ENCODE measurements around the gene CEBPZ. TPM values are rescaled to one million over a fixed set of nuclear protein-coding genes. Genes with fewer than 3 reads are reported as not detected.
A peak's percentile ranks its signal among the peaks of the same experiment; 100 is the strongest.

CEBPZ gene
- total RNA-seq, 3 donors from 2014 or later = 37.9 to 51.1 (median 46.9) TPM

DNA sequence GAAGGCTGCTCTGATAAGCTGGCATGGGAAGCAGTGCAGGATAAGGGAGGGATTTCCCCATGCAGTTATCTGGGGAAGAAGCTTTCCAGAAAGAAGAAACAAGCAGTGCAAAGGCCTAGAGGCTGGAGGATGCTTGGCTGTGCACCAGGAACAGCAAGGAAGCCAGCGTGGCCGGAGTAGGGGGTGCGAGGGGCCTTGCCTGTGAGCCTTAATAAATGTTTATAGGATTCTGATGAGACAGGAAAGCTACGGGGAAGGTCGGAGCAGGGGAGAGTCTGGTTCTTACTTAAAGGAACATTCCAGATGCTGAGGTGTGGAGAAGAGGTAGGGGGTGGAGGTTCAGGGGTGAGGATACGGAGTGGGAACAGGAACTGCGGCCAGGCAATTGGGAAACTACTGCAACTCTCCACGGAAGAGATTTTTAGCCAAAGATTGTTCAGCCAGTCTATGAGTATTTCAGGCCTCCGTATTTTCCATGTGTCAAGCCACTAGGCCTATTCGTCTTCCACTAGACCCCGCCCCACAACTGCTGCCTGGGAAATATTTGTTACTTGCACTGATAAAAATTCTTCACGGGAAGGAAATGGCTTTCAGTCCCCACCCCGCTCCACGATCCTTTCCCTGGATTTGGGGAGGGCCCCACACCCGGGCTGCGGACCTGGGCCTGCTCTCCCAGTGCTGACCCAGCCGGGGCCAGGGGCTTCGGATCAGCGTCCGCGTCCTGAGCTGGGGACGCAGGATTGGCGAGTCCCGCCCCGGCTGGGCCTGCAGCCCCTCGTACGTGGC is 75.1 kb downstream of the CEBPZ start:
- no peaks in the 10 kb centered on the region for H3K27me3 ChIP-seq
- intact Hi-C loops (cut with DNase I; ENCODE audit: low total_unique reads) = no loop called here

DNA sequence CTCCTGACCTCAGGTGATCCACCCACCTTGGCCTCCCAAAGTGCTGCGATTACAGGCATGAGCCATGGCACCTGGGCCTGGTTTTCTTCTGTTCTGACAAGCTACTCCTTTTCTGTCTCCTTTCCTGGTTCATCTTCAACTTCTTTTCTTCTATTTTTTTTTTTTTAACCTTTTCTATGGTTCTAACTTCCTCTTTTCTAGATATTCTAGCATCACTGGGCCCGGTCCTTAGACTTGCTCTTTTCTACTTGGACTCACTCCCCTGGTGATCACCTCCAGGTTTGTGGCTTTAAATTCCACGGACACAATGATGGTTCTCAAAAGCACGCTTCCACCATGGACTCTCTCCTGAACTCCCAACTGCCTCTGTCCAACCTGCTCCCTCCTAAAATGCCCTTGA is 76.6 kb downstream of the CEBPZ start:
- Histone ChIP-seq H3K27me3 (no peaks in the 10 kb centered on the region), H3K4me3 (no peak overlapping the region), H3K9me3 (no peaks in the 10 kb centered on the region), H3K4me1 (peaks cover 0 to 5% of the 10 kb centered on the region in 2 donors), H3K27ac (no peak overlapping the region), H3K36me3 (no peaks in the 10 kb centered on the region)
- DNase-seq (ENCODE audit: low spot score in 2 of 2) = no peak
- TF ChIP-seq, protein P1, sequence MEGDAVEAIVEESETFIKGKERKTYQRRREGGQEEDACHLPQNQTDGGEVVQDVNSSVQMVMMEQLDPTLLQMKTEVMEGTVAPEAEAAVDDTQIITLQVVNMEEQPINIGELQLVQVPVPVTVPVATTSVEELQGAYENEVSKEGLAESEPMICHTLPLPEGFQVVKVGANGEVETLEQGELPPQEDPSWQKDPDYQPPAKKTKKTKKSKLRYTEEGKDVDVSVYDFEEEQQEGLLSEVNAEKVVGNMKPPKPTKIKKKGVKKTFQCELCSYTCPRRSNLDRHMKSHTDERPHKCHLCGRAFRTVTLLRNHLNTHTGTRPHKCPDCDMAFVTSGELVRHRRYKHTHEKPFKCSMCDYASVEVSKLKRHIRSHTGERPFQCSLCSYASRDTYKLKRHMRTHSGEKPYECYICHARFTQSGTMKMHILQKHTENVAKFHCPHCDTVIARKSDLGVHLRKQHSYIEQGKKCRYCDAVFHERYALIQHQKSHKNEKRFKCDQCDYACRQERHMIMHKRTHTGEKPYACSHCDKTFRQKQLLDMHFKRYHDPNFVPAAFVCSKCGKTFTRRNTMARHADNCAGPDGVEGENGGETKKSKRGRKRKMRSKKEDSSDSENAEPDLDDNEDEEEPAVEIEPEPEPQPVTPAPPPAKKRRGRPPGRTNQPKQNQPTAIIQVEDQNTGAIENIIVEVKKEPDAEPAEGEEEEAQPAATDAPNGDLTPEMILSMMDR (IDR thresholded peaks at IDR 0.05) = no peak
- no peak for TF ChIP-seq POLR2A (IDR thresholded peaks at IDR 0.05)
- intact Hi-C loops (cut with DNase I; ENCODE audit: low total_unique reads) = no loop called here

More for the DNA sequence above, 75.1 kb downstream of the CEBPZ start:
- Histone ChIP-seq H3K4me3 (peak overlapping the region; percentile 78 to 98 (median 94)), H3K36me3 (no peaks in the 10 kb centered on the region), H3K27ac (peak overlapping the region; percentile 91 to 94), H3K9me3 (no peaks in the 10 kb centered on the region), H3K4me1 (peaks cover 0 to 5% of the 10 kb centered on the region in 2 donors)
- peak in 1 of 2 donors; percentile 42 for DNase-seq (ENCODE audit: low spot score in 2 of 2)
- TF ChIP-seq POLR2A (IDR thresholded peaks at IDR 0.05) (no peak), POLR2AphosphoS5 (IDR thresholded peaks at IDR 0.05) (no peak)
- TF ChIP-seq, protein P1 (IDR thresholded peaks at IDR 0.05) = no peak

- H3K36me3 ChIP-seq = no peaks in the 10 kb centered on the region
- no peaks in the 10 kb centered on the region for H3K27me3 ChIP-seq
- peaks cover 0 to 5% of the 10 kb centered on the region in 2 donors for H3K4me1 ChIP-seq
- intact Hi-C loops (cut with DNase I; ENCODE audit: low total_unique reads) = no loop called here
- DNase-seq (ENCODE audit: low spot score in 2 of 2) = no peak
- no peaks in the 10 kb centered on the region for H3K9me3 ChIP-seq
- no peak for TF ChIP-seq POLR2A (IDR thresholded peaks at IDR 0.05)
- TF ChIP-seq POLR2AphosphoS5 (IDR thresholded peaks at IDR 0.05) = no peak
- TF ChIP-seq, protein P1 (IDR thresholded peaks at IDR 0.05) = no peak
- H3K27ac ChIP-seq = no peak overlapping the region
- no peak overlapping the region for H3K4me3 ChIP-seq
Measured at GRCh38 chr2:37153224-37153623, 78.2 kb downstream of the CEBPZ start.

Other genes with a start within 250 kb of the CEBPZ start
- gene HEATR5B, start 147.2 kb downstream of the CEBPZ start, total RNA-seq = 10 to 100 TPM; 35.7 to 64.2 (median 36.5) TPM
- 10 to 100 TPM in 2 of 3 donors, 1 to 10 TPM in 1; 8.9 to 38.7 (median 10.2) TPM for gene GPATCH11, start 147.1 kb downstream of the CEBPZ start, total RNA-seq
- gene EIF2AK2, start 74.6 kb downstream of the CEBPZ start, total RNA-seq = 10 to 100 TPM; 22.3 to 33.2 (median 23.5) TPM
- not detected for gene SULT6B1, start 42.9 kb downstream of the CEBPZ start, total RNA-seq
- 10 to 100 TPM; 19.4 to 43.0 (median 21.6) TPM for gene CEBPZOS, start 35.1 kb downstream of the CEBPZ start, total RNA-seq
- 10 to 100 TPM; 13.3 to 29.0 (median 20.6) TPM for gene NDUFAF7, start 62 bp upstream of the CEBPZ start, total RNA-seq
- gene PRKD3, start 93.2 kb upstream of the CEBPZ start, total RNA-seq = 10 to 100 TPM; 46.5 to 57.4 (median 56.2) TPM
- gene QPCT, start 113.0 kb upstream of the CEBPZ start, total RNA-seq = 10 to 100 TPM in 1 of 3 donors, 1 to 10 TPM in 2; 3.7 to 12.5 (median 5.2) TPM